IPS-15b (cell line): ENCODE data around the gene FTO.

ENCODE experiments used
- H3K27me3 ChIP-seq: one replicate; pipeline ENCODE4 v1.6.1; 2013; ENCODE audit warnings: low read length; ENCODE audit not compliant: control insufficient read depth, insufficient read depth
- H3K36me3 ChIP-seq: one replicate; pipeline ENCODE4 v1.6.1; 2013; ENCODE audit warnings: low read length; ENCODE audit not compliant: control insufficient read depth, insufficient read depth
- H3K4me1 ChIP-seq: one replicate; pipeline ENCODE4 v1.6.1; 2013; ENCODE audit warnings: mild to moderate bottlenecking, low read length; ENCODE audit not compliant: control insufficient read depth, insufficient read depth
- H3K4me3 ChIP-seq: one replicate; pipeline ENCODE4 v1.5.1; 2013; ENCODE audit warnings: low read depth, low read length
- H3K9ac ChIP-seq: one replicate; pipeline ENCODE4 v1.6.1; 2013; ENCODE audit warnings: low read depth, mild to moderate bottlenecking, low read length
- H3K9me3 ChIP-seq: one replicate; pipeline ENCODE4 v1.6.1; 2013; ENCODE audit warnings: mild to moderate bottlenecking, low read length; ENCODE audit not compliant: control insufficient read depth, insufficient read depth

FTO gene

GRCh38 chr16:53789137-53789536, 85.2 kb downstream of the FTO start:
- no peak overlapping the region for H3K9ac ChIP-seq
- no peak overlapping the region for H3K4me3 ChIP-seq
- H3K36me3 ChIP-seq: no peaks in the 10 kb centered on the region

GRCh38 chr16:53792161-53792951, 88.4 kb downstream of the FTO start:
- H3K9ac ChIP-seq: no peak overlapping the region
- no peaks in the 10 kb centered on the region for H3K27me3 ChIP-seq
- H3K9me3 ChIP-seq: no peaks in the 10 kb centered on the region
- no peaks in the 10 kb centered on the region for H3K36me3 ChIP-seq
- H3K4me1 ChIP-seq: no peaks in the 10 kb centered on the region
- no peak overlapping the region for H3K4me3 ChIP-seq

More at GRCh38 chr16:53789137-53789536, 85.2 kb downstream of the FTO start:
- H3K9me3 ChIP-seq: no peaks in the 10 kb centered on the region
- no peaks in the 10 kb centered on the region for H3K4me1 ChIP-seq
- no peaks in the 10 kb centered on the region for H3K27me3 ChIP-seq

GRCh38 chr16:53803451-53803850, 99.5 kb downstream of the FTO start:
- no peaks in the 10 kb centered on the region for H3K9me3 ChIP-seq
- H3K4me1 ChIP-seq: peaks cover 20% of the 10 kb centered on the region
- no peaks in the 10 kb centered on the region for H3K36me3 ChIP-seq
- no peak overlapping the region for H3K4me3 ChIP-seq
- H3K9ac ChIP-seq: no peak overlapping the region
- H3K27me3 ChIP-seq: no peaks in the 10 kb centered on the region

GRCh38 chr16:53803998-53804397, 100.0 kb downstream of the FTO start:
- no peak overlapping the region for H3K9ac ChIP-seq
- H3K4me3 ChIP-seq: no peak overlapping the region
- peaks cover 20% of the 10 kb centered on the region for H3K4me1 ChIP-seq
- H3K9me3 ChIP-seq: no peaks in the 10 kb centered on the region
- H3K27me3 ChIP-seq: no peaks in the 10 kb centered on the region
- no peaks in the 10 kb centered on the region for H3K36me3 ChIP-seq

- no peaks in the 10 kb centered on the region for H3K36me3 ChIP-seq
Measured at GRCh38 chr16:53804467-53804866, 100.5 kb downstream of the FTO start.

DNA sequence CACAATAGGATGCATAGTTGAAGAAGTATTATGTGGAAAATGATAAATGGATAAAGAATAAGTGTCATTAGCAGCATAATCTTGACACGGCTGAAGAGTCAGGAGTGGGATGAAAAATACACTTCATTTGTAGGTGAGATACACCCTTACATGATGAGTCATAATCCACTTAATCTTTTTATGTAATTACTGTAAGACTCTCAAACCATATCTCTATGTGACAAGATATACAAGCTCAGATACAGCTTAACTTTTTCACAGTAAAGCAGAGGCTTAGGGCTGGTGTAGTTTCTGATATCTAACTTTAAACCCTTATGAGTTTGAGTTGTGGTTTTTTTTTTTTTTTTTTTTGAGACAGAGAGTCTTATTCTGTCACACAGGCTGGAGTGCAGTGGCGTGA, 101.2 kb downstream of the FTO start:
- Histone ChIP-seq H3K4me3 (no peak overlapping the region), H3K27me3 (no peaks in the 10 kb centered on the region), H3K9me3 (no peaks in the 10 kb centered on the region), H3K9ac (no peak overlapping the region), H3K4me1 (peaks cover 20% of the 10 kb centered on the region), H3K36me3 (no peaks in the 10 kb centered on the region)

More at GRCh38 chr16:53804467-53804866, 100.5 kb downstream of the FTO start:
- no peak overlapping the region for H3K4me3 ChIP-seq
- no peaks in the 10 kb centered on the region for H3K27me3 ChIP-seq
- no peaks in the 10 kb centered on the region for H3K9me3 ChIP-seq
- no peak overlapping the region for H3K9ac ChIP-seq
- peaks cover 20% of the 10 kb centered on the region for H3K4me1 ChIP-seq

- H3K9ac ChIP-seq: no peak overlapping the region
- no peaks in the 10 kb centered on the region for H3K27me3 ChIP-seq
Measured at GRCh38 chr16:53805752-53806151, 101.8 kb downstream of the FTO start.

DNA sequence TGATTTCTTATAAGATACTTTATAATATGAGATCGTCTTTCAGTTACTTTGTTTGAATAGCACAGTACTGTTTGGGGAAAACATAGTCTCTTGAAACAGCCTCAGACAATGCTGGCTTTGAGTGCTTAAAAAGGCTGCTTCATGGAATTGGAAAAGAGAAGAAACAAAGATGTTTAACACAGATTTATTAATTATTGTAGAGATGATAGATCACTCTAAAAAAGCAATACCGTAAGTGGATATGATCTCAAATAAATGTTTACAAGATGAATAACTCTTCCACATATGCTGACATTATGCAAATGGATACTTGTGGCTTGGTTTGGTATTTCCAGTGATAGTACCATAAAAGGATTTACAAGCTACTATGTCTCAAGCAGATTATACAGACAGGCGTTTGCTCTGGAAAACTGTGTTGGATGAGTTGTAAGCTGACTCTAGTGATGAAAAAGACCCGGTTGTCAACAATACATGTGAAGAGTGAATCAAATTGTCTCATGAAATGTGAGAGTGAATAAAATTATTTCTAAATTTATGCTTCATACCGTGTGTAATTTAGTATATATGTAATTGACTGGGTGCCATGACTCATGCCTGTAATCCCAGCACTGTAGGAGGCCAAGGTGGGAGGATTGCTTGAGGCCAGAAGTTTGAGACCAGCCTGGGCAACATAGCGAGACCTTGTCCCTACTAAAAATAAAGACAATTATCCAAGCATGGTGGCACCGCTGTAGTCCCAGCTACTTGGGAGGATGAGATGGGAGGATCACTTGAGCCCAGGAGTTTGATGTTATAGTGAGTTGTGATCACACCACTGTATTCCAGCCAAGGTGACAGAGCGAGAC, 105.4 kb downstream of the FTO start:
- no peak overlapping the region for H3K9ac ChIP-seq

More at GRCh38 chr16:53805752-53806151, 101.8 kb downstream of the FTO start:
- no peaks in the 10 kb centered on the region for H3K36me3 ChIP-seq
- no peaks in the 10 kb centered on the region for H3K9me3 ChIP-seq
- no peak overlapping the region for H3K4me3 ChIP-seq
- peaks cover 20% of the 10 kb centered on the region for H3K4me1 ChIP-seq

DNA sequence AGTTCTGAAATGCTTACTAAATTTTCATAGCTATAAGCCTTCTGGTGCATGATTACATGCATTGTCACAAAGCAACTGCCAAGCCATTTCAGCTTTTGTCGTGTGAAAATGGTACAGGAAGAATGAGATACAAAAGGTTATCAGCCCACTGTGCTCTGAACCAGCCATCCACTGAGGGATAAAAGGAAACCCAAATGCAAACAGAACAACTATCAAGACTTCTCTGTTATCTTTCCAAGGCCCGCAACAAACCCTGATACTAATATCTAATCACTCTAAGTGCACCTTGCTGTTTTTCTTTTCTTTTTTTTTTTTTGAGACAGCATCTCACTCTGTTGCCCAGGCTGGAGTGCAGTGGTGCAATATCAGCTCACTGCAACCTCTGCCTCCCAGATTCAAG, 109.0 kb downstream of the FTO start:
- Histone ChIP-seq H3K4me3 (no peak overlapping the region), H3K36me3 (no peaks in the 10 kb centered on the region), H3K9me3 (no peaks in the 10 kb centered on the region), H3K27me3 (no peaks in the 10 kb centered on the region), H3K4me1 (no peaks in the 10 kb centered on the region), H3K9ac (no peak overlapping the region)

More for the DNA sequence above, 105.4 kb downstream of the FTO start:
- Histone ChIP-seq H3K9me3 (no peaks in the 10 kb centered on the region), H3K4me1 (peaks cover 8% of the 10 kb centered on the region), H3K36me3 (no peaks in the 10 kb centered on the region), H3K27me3 (no peaks in the 10 kb centered on the region), H3K4me3 (no peak overlapping the region)

DNA sequence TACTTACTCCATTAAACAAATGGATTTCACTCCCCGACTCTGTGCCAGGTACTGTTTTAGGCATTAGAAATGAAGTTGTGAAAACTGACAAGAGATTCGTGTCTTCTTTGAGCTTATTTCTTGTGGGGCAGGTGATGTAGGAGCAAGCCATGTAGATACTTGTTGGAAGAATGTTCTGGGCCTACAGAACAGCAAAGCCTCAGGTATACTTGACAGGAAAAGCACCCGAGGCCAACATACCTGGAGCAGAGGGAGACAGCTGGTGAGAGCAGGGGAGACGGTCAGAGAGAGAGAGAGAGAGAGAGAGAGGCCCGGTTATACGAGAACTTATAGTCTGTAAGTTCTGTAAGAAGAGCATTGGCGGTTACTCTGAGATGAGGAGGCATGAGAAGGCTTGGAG, 110.8 kb downstream of the FTO start:
- H3K27me3 ChIP-seq: no peaks in the 10 kb centered on the region
- no peaks in the 10 kb centered on the region for H3K9me3 ChIP-seq
- no peaks in the 10 kb centered on the region for H3K4me1 ChIP-seq
- H3K9ac ChIP-seq: no peak overlapping the region
- no peaks in the 10 kb centered on the region for H3K36me3 ChIP-seq
- no peak overlapping the region for H3K4me3 ChIP-seq

- Histone ChIP-seq H3K9me3 (no peaks in the 10 kb centered on the region), H3K27me3 (no peaks in the 10 kb centered on the region), H3K4me1 (no peaks in the 10 kb centered on the region), H3K36me3 (no peaks in the 10 kb centered on the region), H3K9ac (no peak overlapping the region), H3K4me3 (no peak overlapping the region)
Measured at GRCh38 chr16:53816211-53816836, 112.4 kb downstream of the FTO start.
